ENCODE measurements around the gene NIPAL3.

Gene NIPAL3

GRCh38 chr1:24415334-24415909 lies at the start of gene NIPAL3:
NIPAL3 (plus strand) TSS chr1:24415802; CDS start chr1:24419548, 3,746 bp downstream.
- DNase-seq = peak; percentile 99

GRCh38 chr1:24366707-24367106 lies 48.9 kb upstream of the NIPAL3 start:
- no peak for DNase-seq

DNA sequence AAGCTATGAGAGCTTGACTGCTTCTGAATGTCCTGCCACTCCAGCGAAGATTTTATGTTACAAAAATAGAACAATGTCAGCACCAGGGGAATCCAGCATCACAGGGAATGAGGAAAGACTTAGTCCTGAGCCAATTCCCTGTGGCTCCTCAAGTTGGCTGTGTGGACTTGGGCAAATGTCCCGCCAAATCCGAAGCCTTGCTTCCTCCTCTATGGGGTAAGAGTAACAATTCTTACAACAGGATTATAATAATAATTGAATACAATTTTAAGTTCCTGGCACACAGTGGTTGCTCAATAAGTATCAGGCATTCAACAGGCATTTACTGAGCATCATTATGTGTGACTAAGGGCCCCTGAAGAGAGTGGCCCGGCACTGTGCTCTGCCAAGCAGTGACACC lies 46.4 kb upstream of the NIPAL3 start:
- no peak for DNase-seq

DNA sequence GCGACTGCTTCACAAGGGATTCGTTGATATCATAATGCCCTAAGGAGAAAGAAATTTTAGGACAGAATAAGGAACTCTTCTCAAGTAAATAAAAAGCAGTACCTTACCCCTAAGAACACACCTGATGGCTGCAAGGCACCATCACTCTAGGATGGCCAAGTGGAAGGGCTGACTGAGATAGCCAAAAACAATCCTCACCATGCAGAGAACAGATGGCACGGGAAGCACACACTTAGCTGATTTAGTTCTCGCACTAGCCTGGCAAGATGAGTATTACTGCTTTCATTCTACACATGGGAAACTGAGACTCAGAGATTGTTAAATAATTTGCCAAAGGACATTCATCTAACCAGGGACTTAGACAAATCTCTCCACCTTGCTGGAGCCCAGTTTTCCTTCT lies 45.8 kb upstream of the NIPAL3 start:
- DNase-seq = no peak

DNA sequence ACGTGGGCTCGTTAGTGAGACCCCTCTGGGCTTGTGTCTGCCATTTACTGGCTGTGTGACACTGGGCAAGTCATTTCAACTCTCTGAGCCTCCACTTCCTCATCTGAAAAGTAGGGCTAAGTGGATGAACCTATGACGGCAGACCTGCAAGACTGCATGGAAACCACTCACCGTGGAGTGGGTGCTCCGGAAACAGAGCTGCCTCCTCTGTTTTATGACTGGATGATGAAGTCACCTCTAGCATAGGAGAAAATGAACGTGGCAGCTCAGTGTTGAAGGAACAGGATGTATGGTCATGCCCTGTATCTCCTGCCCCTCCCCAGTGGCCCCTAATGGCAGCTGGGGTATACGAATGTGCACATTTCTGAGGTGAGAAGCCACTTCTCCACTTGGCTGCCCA lies 42.6 kb upstream of the NIPAL3 start:
- no peak for DNase-seq

- no peak for DNase-seq
Observed at GRCh38 chr1:24373710-24374109, 41.9 kb upstream of the NIPAL3 start.

DNA sequence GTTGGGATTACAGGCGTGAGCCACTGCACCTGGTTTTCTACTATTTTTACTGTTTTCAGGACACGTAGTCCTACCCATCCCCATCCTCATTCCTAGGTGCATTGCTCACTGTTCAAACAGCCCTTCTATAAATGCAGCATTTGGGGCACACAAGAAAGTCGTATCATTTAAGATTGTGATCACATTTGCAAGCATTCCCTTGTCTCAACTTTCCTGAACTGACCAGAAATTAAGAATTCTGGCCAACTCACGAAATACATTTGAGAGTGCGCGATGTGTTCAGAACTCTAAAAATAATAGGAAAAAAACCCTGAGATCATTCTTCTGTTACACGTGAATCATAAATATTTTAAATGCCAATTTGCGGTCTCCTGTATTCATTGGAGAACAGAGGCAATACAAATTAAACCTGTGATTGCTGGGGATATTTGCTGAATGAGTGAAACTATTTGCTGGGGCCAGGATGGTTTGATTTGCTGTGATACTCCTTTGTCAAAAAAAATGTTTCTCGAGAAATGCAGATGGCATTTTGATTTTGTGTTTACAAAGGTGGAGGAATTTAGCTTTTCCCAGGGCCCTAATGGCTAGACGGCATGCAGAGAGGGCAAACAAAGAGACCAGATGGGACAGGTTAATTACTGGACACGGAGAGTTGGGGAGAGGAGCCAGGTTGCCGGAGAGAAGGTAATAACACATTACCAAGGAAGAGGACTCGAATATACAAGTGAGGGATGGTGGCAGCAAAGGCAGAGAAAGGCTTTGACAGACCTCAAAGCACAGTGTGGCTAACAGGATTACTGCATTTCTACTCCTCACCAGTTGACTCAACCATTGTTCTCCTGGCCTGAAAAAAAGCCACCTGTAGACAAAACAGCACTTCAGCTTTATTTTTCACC lies 40.5 kb upstream of the NIPAL3 start:
- DNase-seq = no peak

DNA sequence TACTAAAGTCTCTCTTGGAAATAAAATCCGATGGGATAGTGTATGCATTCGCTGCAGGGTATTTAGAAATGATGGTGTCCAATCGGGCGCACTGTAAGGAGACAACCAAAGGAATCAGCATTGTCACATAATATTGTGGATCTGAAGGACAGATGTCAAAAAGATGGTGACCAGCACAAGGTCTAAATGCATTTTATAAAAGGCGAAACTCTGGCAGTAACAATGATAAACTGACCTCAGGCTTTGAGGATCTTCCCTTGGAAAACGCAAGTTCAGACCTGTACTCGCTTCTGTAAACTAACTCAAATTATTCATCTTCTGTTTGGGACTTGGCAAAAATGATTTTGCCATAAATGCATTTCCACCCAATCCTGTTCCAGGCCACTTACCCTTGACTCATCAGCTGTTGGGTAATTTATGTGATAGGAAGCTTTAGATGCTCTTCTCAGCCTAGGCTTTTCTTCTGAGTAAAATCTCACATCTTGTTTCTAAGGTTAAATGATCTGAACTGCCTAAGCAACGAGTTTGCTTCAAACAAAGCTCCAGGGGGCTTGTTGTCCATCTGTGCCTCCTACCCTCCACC lies 35.8 kb upstream of the NIPAL3 start:
- DNase-seq = no peak

DNA sequence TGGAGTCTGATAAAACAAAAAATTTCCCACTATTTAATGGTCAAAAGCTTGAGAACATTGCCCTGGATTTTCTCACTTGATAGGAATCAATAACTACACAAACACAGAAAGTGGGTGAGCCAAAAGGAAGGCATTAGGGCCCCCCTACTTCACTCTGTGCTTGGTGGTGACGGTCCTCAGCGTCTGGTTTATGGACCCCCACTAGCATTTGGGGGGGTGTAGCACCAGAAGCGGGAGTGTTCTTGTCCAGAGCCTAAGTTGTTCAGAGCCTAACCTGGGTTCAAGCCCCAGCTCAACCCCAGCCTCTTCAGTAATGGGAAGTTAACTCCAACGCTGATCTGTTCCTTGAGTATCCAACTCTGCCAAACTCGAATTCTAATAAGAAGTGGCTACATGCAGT lies 35.1 kb upstream of the NIPAL3 start:
- DNase-seq = no peak

GRCh38 chr1:24381256-24381655 lies 34.3 kb upstream of the NIPAL3 start:
- DNase-seq = no peak

- no peak for DNase-seq
Observed at GRCh38 chr1:24382165-24382577, 33.4 kb upstream of the NIPAL3 start.

DNA sequence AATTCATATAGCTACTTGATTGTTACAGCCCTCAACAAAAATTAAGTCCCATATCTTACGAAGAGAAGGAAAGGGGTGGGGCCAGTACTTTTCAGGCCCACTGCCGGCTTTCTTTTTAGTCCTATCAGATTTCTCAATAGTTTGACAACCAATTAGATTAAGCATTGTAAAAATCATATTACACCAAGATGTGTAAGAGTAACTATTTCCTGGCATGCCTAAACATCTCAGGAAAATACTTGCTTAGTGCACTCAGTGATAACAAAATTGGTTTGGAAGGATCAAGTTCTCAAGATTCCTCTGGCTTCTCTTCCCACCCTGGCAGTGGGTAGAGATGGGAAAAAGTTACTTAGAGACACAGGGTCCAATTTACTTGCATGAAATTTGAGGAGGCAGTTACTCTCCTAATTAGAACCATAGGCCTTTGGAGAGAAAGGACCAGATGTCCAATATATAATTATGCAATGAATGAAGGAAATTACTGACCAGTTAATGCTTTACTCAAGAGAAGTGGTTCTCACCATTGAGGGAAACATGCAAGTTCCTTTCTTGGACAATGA lies 32.1 kb upstream of the NIPAL3 start:
- DNase-seq = no peak

GRCh38 chr1:24384251-24385090 lies 31.1 kb upstream of the NIPAL3 start:
- peak; percentile 57 for DNase-seq

GRCh38 chr1:24385160-24385940 lies 30.3 kb upstream of the NIPAL3 start:
- DNase-seq = peak; percentile 15

- no peak for DNase-seq
Observed at GRCh38 chr1:24386241-24386640, 29.4 kb upstream of the NIPAL3 start.

DNA sequence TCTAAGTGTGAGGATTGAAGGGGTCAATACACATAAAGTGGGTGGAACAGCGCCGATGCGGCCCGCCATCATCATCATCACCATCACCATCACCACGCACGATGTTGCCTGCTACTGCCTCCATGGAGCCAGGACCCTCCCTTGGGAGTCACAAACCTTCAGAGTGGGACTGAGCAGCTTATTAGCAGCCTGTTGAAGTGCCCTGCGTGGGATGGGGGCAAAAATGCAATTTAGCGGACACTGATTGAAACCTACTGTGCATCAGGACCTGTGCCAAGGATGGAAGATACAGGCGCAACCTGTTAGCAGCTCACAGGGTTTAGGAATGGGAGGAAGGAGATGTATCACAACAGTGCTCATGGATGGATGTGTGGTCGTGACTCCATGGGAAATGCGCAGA lies 28.7 kb upstream of the NIPAL3 start:
- no peak for DNase-seq

DNA sequence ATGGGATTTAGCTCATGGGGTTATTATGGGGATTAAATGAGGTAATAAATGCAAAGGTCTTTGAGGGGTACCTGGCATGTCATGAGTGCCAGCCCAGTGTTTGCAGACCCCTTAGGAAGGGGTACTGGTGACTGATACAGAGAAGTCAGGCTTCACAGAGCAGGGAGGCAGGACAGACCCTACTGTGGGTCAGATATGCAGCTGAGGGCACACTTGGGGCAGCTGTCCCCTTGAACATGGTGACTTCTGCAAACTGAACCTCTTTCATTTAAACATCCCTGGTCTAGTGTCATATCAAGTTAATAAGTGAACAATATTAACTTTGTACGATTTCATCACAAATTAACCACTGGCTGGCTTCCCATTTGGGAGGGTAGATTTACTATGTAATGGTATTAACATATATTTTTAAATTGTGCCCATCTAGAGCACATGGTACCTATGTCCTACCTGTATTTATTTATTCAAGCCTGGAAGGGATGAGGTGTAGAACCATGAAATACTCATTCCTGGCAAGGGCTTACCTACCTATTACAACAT lies 27.9 kb upstream of the NIPAL3 start:
- DNase-seq = no peak

GRCh38 chr1:24388331-24388885 lies 27.2 kb upstream of the NIPAL3 start:
- no peak for DNase-seq

GRCh38 chr1:24389231-24389678 lies 26.3 kb upstream of the NIPAL3 start:
- no peak for DNase-seq

- DNase-seq = peak; percentile 50
Observed at GRCh38 chr1:24390924-24391782, 24.4 kb upstream of the NIPAL3 start.

Data from stimulated activated naive CD4-positive, alpha-beta T cell treated with Interleukin-2 at 50 U/mL for 16 hours (primary cell).